Peyer's patch (tissue), 4 donors: ENCODE measurements around the gene LTN1. TPM values are rescaled to one million over a fixed set of nuclear protein-coding genes. Genes with fewer than 3 reads are reported as not detected.

Experiments
- DNase-seq, 3 donors: peaks; one replicate each; pipeline ENCODE4 v3.0.0-alpha.2; 2017 to 2019
- H3K27ac ChIP-seq, 4 donors: fragments of 200-600 bp; sonication (generic); one replicate each; pipeline ENCODE4 v1.5.1; 2016 to 2019
- H3K27me3 ChIP-seq, 2 donors: fragments of 200-600 bp; sonication (generic); one replicate each; pipeline ENCODE4 v1.5.1; 2019
- H3K36me3 ChIP-seq, 3 donors: fragments of 200-600 bp; sonication (generic); one replicate each; pipeline ENCODE4 v1.5.1; 2016 to 2019
- H3K4me1 ChIP-seq, 4 donors: fragments of 200-600 bp; sonication (generic); one replicate each; pipeline ENCODE4 v1.5.1; 2016 to 2019
- H3K4me3 ChIP-seq, 4 donors: fragments of 200-600 bp; sonication (generic); 1 replicate in 3 of 4; 2 replicates in 1 of 4; pipeline ENCODE4 v1.5.1; 2016 to 2019; ENCODE audit warnings: mild to moderate bottlenecking in 1 of 4
- H3K9me3 ChIP-seq, 4 donors: fragments of 200-600 bp; sonication (generic); one replicate each; pipeline ENCODE4 v1.5.1; 2016 to 2019; ENCODE audit warnings: mild to moderate bottlenecking in 1 of 4
- CTCF ChIP-seq, 6 experiments: fragments of 450-650 bp in 4 of 6; fragments of 200-600 bp in 2 of 6; sonication (generic) in 1 of 6; IDR thresholded peaks; one replicate each; pipeline ENCODE4 v1.5.1; 2017 to 2019; ENCODE audit warnings: antibody characterized with exemption in 6 of 6, mild to moderate bottlenecking in 3 of 6, moderate library complexity in 1 of 6
- POLR2A ChIP-seq, 2 donors: fragments of 450-650 bp; IDR thresholded peaks; one replicate each; pipeline ENCODE4 v1.5.1; 2017; ENCODE audit warnings: antibody characterized with exemption in 2 of 2, mild to moderate bottlenecking in 2 of 2, moderate library complexity in 2 of 2
- total RNA-seq, 4 donors: library from RNA; depleted of rRNA; stranded (reverse); fragments of >200 nt; gene quantifications; one replicate each; pipeline ENCODE4 v1.1.0, GENCODE V29; 2016

LTN1 gene
- total RNA-seq, 4 donors from 2014 or later: 19.6 to 42.1 (median 27.8) TPM

GRCh38 chr21:28923439-28923975 lies 69.2 kb downstream of the LTN1 start:
- H3K4me3 ChIP-seq: no peak overlapping the region
- no peak for TF ChIP-seq CTCF (IDR thresholded peaks at IDR 0.05)
- TF ChIP-seq POLR2A (IDR thresholded peaks at IDR 0.05): no peak
- H3K36me3 ChIP-seq: peaks cover 0 to 15% (median 0%) of the 10 kb centered on the region in 3 donors
- no peak overlapping the region for H3K27ac ChIP-seq
- H3K4me1 ChIP-seq: no peaks in the 10 kb centered on the region
- H3K9me3 ChIP-seq: no peaks in the 10 kb centered on the region
- H3K27me3 ChIP-seq: no peaks in the 10 kb centered on the region
- DNase-seq: no peak

GRCh38 chr21:28922368-28922767 lies 70.3 kb downstream of the LTN1 start:
- H3K9me3 ChIP-seq: no peaks in the 10 kb centered on the region
- H3K36me3 ChIP-seq: peaks cover 0 to 15% (median 0%) of the 10 kb centered on the region in 3 donors
- no peak overlapping the region for H3K4me3 ChIP-seq
- H3K4me1 ChIP-seq: no peaks in the 10 kb centered on the region
- H3K27ac ChIP-seq: no peak overlapping the region
- no peaks in the 10 kb centered on the region for H3K27me3 ChIP-seq
- no peak for DNase-seq
- TF ChIP-seq CTCF (IDR thresholded peaks at IDR 0.05) (no peak), POLR2A (IDR thresholded peaks at IDR 0.05) (no peak)

GRCh38 chr21:28916150-28916893 lies 76.4 kb downstream of the LTN1 start:
- no peak for TF ChIP-seq POLR2A (IDR thresholded peaks at IDR 0.05)
- TF ChIP-seq CTCF (IDR thresholded peaks at IDR 0.05): no peak
- Histone ChIP-seq H3K4me1 (no peaks in the 10 kb centered on the region), H3K27ac (no peak overlapping the region), H3K9me3 (no peaks in the 10 kb centered on the region), H3K36me3 (no peaks in the 10 kb centered on the region), H3K4me3 (no peak overlapping the region), H3K27me3 (no peaks in the 10 kb centered on the region)
- no peak for DNase-seq

GRCh38 chr21:28913071-28913470 lies 79.6 kb downstream of the LTN1 start:
- H3K9me3 ChIP-seq: no peaks in the 10 kb centered on the region
- TF ChIP-seq CTCF (IDR thresholded peaks at IDR 0.05): no peak
- TF ChIP-seq POLR2A (IDR thresholded peaks at IDR 0.05): no peak
- no peak overlapping the region for H3K27ac ChIP-seq
- H3K36me3 ChIP-seq: no peaks in the 10 kb centered on the region
- DNase-seq: no peak
- H3K27me3 ChIP-seq: no peaks in the 10 kb centered on the region
- H3K4me3 ChIP-seq: no peak overlapping the region
- no peaks in the 10 kb centered on the region for H3K4me1 ChIP-seq

GRCh38 chr21:28910280-28910887 lies 82.3 kb downstream of the LTN1 start:
- Histone ChIP-seq H3K27ac (no peak overlapping the region), H3K27me3 (no peaks in the 10 kb centered on the region), H3K4me3 (no peak overlapping the region), H3K4me1 (no peaks in the 10 kb centered on the region), H3K36me3 (no peaks in the 10 kb centered on the region), H3K9me3 (no peaks in the 10 kb centered on the region)
- no peak for DNase-seq
- TF ChIP-seq POLR2A (IDR thresholded peaks at IDR 0.05) (no peak), CTCF (IDR thresholded peaks at IDR 0.05) (no peak)
